SK-N-SH treated with all-trans-retinoic acid at 6 μM for 48 hours (cell line): ENCODE data around the gene STARD5.

Source experiments
- ARNTL ChIP-seq: fragments of 450-650 bp; formaldehyde crosslinking; IDR thresholded peaks from 2 replicates; pipeline ENCODE4 v1.5.0; 2020; ENCODE audit warnings: low read depth, mild to moderate bottlenecking, moderate library complexity, borderline replicate concordance
- CREB5 ChIP-seq: fragments of 250-450 bp; sonication (Bioruptor Pico); IDR thresholded peaks from 2 replicates; pipeline ENCODE4 v1.5.1; 2020; ENCODE audit warnings: low read depth, mild to moderate bottlenecking, moderate library complexity
- GLIS3 ChIP-seq: fragments of 250-450 bp; sonication (Bioruptor Pico); IDR thresholded peaks from 2 replicates; pipeline ENCODE4 v1.5.0; 2020; ENCODE audit warnings: mild to moderate bottlenecking, moderate library complexity
- ZC3H10 ChIP-seq: fragments of 250-450 bp; sonication (Bioruptor Pico); IDR thresholded peaks from 2 replicates; pipeline ENCODE4 v1.5.1; 2021; ENCODE audit warnings: mild to moderate bottlenecking, moderate library complexity
- ZFP3 ChIP-seq: fragments of 250-450 bp; sonication (Bioruptor Pico); IDR thresholded peaks from 2 replicates; pipeline ENCODE4 v1.5.0; 2020; ENCODE audit warnings: mild to moderate bottlenecking, moderate library complexity
- ZFP30 ChIP-seq: fragments of 450-650 bp; formaldehyde crosslinking; IDR thresholded peaks from 2 replicates; pipeline ENCODE4 v1.5.0; 2022; ENCODE audit warnings: mild to moderate bottlenecking, moderate library complexity

DNA sequence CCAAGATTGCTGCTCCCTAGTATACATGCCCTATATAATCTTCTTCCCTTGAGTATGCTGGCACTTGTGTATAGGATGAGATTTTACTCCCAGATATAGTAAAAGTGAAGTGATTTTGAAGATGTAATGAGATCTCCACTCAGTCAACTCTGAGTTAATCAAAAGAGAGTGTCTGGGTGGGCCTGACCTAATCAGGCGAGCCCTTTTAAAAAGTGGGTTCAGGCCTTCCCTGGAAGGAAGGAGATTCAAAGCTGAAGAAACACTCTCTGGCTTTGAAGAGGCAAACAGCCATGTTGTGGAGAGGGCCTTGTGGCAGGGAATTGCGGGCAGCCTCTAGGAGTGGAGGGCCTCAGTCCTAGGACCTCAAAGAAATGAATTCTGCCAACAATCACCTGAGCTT is 5.5 kb upstream of the STARD5 start:
- TF ChIP-seq ZFP30 (CRISPR knock-in tag) (no peak), ZFP3 (no peak), ARNTL (CRISPR knock-in tag) (no peak), GLIS3 (no peak), CREB5 (no peak), ZC3H10 (CRISPR knock-in tag) (no peak)
